Suprapubic skin (tissue), 4 donors: ENCODE data around the gene PLEKHG5.

Experiments used
- POLR2A ChIP-seq, 2 donors: fragments of 450-650 bp; IDR thresholded peaks; one replicate each; pipeline ENCODE4 v1.6.1; 2017; ENCODE audit warnings: antibody characterized with exemption in 2 of 2, mild to moderate bottlenecking in 2 of 2, moderate library complexity in 2 of 2
- POLR2AphosphoS5 ChIP-seq, 3 donors: sonication (generic); formaldehyde crosslinking; IDR thresholded peaks; one replicate each; pipeline ENCODE4 v1.6.1; 2017; ENCODE audit warnings: antibody characterized with exemption in 3 of 3
- TF ChIP-seq, protein P1 (sequence below), 2 donors: fragments of 200-600 bp in 1 of 2; fragments of 450-650 bp in 1 of 2; sonication (generic) in 1 of 2; IDR thresholded peaks; one replicate each; pipeline ENCODE4 v1.5.1; 2016 to 2019; ENCODE audit warnings: antibody characterized with exemption in 2 of 2, mild to moderate bottlenecking in 1 of 2, moderate library complexity in 1 of 2

DNA sequence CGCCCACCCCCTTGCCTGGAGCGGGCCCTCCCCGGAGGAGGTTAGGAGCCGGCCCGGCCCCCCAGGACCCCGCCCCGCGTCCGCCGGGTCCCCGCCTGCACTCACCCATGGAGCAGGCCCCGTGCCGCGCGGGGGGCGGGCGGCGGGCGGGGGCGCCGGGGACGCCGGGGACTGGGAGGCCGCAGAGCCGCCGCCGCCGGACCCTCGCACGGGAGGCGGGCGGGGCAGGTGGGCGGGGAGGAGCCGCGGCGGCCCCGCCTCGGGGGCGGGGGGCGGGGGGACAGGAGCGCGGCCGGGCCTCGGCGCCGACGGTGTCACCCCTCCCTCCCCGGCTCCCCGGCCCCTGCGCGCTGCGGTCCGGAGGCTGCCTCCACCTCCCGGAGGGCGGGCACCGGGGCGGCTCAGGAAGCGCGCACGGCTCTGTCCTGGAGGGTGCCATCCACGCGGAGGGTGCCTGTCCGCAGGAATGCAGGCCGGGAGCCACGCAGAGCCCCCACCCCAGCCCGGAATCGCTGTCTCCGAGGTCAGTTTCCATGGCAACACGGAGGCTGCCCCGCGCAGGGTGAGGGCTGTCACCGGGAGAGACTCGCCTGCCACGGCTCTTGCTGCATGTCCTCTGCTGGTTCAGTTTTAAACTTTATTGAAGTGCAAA, 5.9 kb upstream of the PLEKHG5 start:
- TF ChIP-seq, protein P1, sequence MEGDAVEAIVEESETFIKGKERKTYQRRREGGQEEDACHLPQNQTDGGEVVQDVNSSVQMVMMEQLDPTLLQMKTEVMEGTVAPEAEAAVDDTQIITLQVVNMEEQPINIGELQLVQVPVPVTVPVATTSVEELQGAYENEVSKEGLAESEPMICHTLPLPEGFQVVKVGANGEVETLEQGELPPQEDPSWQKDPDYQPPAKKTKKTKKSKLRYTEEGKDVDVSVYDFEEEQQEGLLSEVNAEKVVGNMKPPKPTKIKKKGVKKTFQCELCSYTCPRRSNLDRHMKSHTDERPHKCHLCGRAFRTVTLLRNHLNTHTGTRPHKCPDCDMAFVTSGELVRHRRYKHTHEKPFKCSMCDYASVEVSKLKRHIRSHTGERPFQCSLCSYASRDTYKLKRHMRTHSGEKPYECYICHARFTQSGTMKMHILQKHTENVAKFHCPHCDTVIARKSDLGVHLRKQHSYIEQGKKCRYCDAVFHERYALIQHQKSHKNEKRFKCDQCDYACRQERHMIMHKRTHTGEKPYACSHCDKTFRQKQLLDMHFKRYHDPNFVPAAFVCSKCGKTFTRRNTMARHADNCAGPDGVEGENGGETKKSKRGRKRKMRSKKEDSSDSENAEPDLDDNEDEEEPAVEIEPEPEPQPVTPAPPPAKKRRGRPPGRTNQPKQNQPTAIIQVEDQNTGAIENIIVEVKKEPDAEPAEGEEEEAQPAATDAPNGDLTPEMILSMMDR (IDR thresholded peaks at IDR 0.05), result no peak
- TF ChIP-seq POLR2AphosphoS5 (IDR thresholded peaks at IDR 0.05) (no peak), POLR2A (IDR thresholded peaks at IDR 0.05) (no peak)
